Heart right ventricle (tissue), 16 donors: ENCODE data around the gene DCST1. TPM values are rescaled to one million over a fixed set of nuclear protein-coding genes. Genes with fewer than 3 reads are reported as not detected.

ENCODE experiments used
- ATAC-seq, 8 donors: fragments of 200-7000 bp; cut with Tn5 transposase; one replicate each; pipeline ENCODE4 v1.9.1; 2020; ENCODE audit warnings: mild to moderate bottlenecking in 8 of 8, moderate library complexity in 8 of 8, moderate number of reproducible peaks in 1 of 8
- DNase-seq, 2 donors: peaks; one replicate each; pipeline ENCODE4 v3.0.0-alpha.2; 2020
- H3K27ac ChIP-seq, 10 donors: fragments of 200-600 bp; sonication (generic) in 2 of 10; one replicate each; pipeline versions ENCODE4 v1.5.0 to v1.8.0; 2020 to 2022; ENCODE audit warnings: mild to moderate bottlenecking in 3 of 10
- H3K27me3 ChIP-seq, 7 donors: fragments of 200-600 bp; one replicate each; pipeline ENCODE4 v1.8.0; 2021 to 2022; ENCODE audit warnings: mild to moderate bottlenecking in 2 of 7
- H3K36me3 ChIP-seq, 9 donors: fragments of 200-600 bp; sonication (generic) in 1 of 9; one replicate each; pipeline versions ENCODE4 v1.5.0 to v1.8.0; 2020 to 2022; ENCODE audit warnings: mild to moderate bottlenecking in 2 of 9
- H3K4me1 ChIP-seq, 9 donors: fragments of 200-600 bp; sonication (generic) in 1 of 9; one replicate each; pipeline versions ENCODE4 v1.5.0 to v1.8.0; 2020 to 2022; ENCODE audit warnings: mild to moderate bottlenecking in 4 of 9
- H3K4me3 ChIP-seq, 10 donors: fragments of 200-600 bp; sonication (generic) in 2 of 10; one replicate each; pipeline versions ENCODE4 v1.5.0 to v1.8.0; 2020 to 2022; ENCODE audit warnings: mild to moderate bottlenecking in 7 of 10, moderate library complexity in 2 of 10
- H3K9me3 ChIP-seq, 11 donors: fragments of 200-600 bp in 10 of 11; sonication (generic) in 2 of 11; one replicate each; pipeline versions ENCODE4 v1.5.0 to v1.8.0; 2013 to 2022; ENCODE audit warnings: mild to moderate bottlenecking in 2 of 11, control low read depth in 1 of 11, moderate library complexity in 1 of 11
- CTCF ChIP-seq, 9 donors: fragments of 200-600 bp; sonication (generic) in 2 of 9; IDR thresholded peaks; one replicate each; pipeline versions ENCODE4 v1.5.0 to v1.8.0; 2021 to 2022; ENCODE audit warnings: antibody characterized with exemption in 9 of 9, mild to moderate bottlenecking in 5 of 9, moderate library complexity in 1 of 9
- WGBS, 2 donors: extraction: QIAGEN DNeasy Blood & Tissue Kit; methylation state at CpG; one replicate each; pipeline ENCODE4 v1.1.7; 2013; ENCODE audit warnings: inconsistent platforms in 1 of 2; 5-methylcytosine and 5-hydroxymethylcytosine counted together
- intact Hi-C, 10 donors: fragments of 100-400 bp; cut with DNase I; formaldehyde crosslinking; loops; one replicate each; pipeline versions ENCODE4 v1.11.1 to v1.14.2; 2022
- polyA plus RNA-seq, 2 donors: library from polyadenylated mRNA; stranded (reverse); fragments of 200-250 nt; gene quantifications; one replicate each; pipeline ENCODE4 v1.2.3, GENCODE V29; 2013
- total RNA-seq, 10 donors: library from RNA; stranded (reverse); fragmentation: NEBNext Ultra II Directional in 3 of 10; extraction: Animal tissue kit (Norgen Biotek cat#: 25700) in 3 of 10; gene quantifications; one replicate each; pipeline versions ENCODE4 v1.2.1 to v1.2.4, GENCODE V29; 2021 to 2023
- donor health status: Arrhythmogenic right ventricular cardiomyopathy.
- donor health status: ischemic (EF 13 %, LVEDD 7.1; RV severe dilation, severe dysfunction).
- donor health status: healthy with polysubstance abuse.
- donor health status: DM: no; HTN: yes; CAD: no.
- donor health status: DM: no; HTN: no; CAD: no.
- donor health status: ischemic (EF 25% LVEDD 6.9; RV normal size, moderate dysfunction).
- donor health status: ischemic (EF 25% LVEDD 5.7; RV mildly dilated, moderate dysfunction).
- donor health status: healthy.
- donor health status: DM: yes; HTN: yes; CAD: no.
- donor health status: Ischemic cardiomyopathy.
- donor health status: ischemic (EF 35%, LVEDD 5.7; RV mildly dilated, moderate dysfunction).
- donor health status: nonischemic (EF 11% LVEDD 7.7; RV severe dilation, severe dysfunction).
- donor health status: DM: yes; HTN: yes; CAD: no.
- donor health status: PGD.
- donor health status: ischemic (EF 29% LVEDD 5.4; RV normal size, mild dysfunction).
- donor health status: nonischemic (EF 23%, LVEDD 6.1; RV moderate dilation, normal function).

DCST1 gene
- total and polyA plus RNA-seq, 12 donors = 0.29 TPM; not detected in 11

- no peaks in the 10 kb centered on the region for H3K27me3 ChIP-seq
- no peaks in the 10 kb centered on the region for H3K9me3 ChIP-seq
- TF ChIP-seq CTCF (IDR thresholded peaks at IDR 0.05) = no peak
- H3K4me3 ChIP-seq = no peak overlapping the region
- 84 to 88% methylated on average over 3 of the region's 3 CpGs for WGBS, 2 donors
- intact Hi-C loops = no loop called here
- no peak overlapping the region for H3K27ac ChIP-seq
- H3K4me1 ChIP-seq = peaks cover 0 to 23% (median 2%) of the 10 kb centered on the region in 9 donors
- no peak for DNase-seq
- no peaks in the 10 kb centered on the region for H3K36me3 ChIP-seq
- peak in 1 of 8 donors; percentile 14 for ATAC-seq
Measured at GRCh38 chr1:155037043-155037442, 3.4 kb downstream of the DCST1 start.

GRCh38 chr1:155037851-155038441 is 4.3 kb downstream of the DCST1 start:
- ATAC-seq (no peak), DNase-seq (no peak)
- WGBS, 2 donors = 90 to 93% methylated on average over 6 of the region's 6 CpGs
- Histone ChIP-seq H3K27me3 (no peaks in the 10 kb centered on the region), H3K4me3 (no peak overlapping the region), H3K9me3 (no peaks in the 10 kb centered on the region), H3K4me1 (peaks cover 0 to 23% (median 2%) of the 10 kb centered on the region in 9 donors), H3K27ac (no peak overlapping the region), H3K36me3 (no peaks in the 10 kb centered on the region)
- intact Hi-C loops = no loop called here
- no peak for TF ChIP-seq CTCF (IDR thresholded peaks at IDR 0.05)

GRCh38 chr1:155038602-155039307 is 5.1 kb downstream of the DCST1 start:
- ATAC-seq = peak in 2 of 8 donors; percentile 41 to 55
- no peak overlapping the region for H3K27ac ChIP-seq

GRCh38 chr1:155039308-155039669 is 5.7 kb downstream of the DCST1 start:
- Histone ChIP-seq H3K36me3 (no peaks in the 10 kb centered on the region), H3K27me3 (no peaks in the 10 kb centered on the region), H3K27ac (no peak overlapping the region), H3K4me1 (peaks cover 0 to 24% (median 2%) of the 10 kb centered on the region in 9 donors), H3K4me3 (no peak overlapping the region), H3K9me3 (no peaks in the 10 kb centered on the region)
- no peak for TF ChIP-seq CTCF (IDR thresholded peaks at IDR 0.05)
- no peak for DNase-seq
- intact Hi-C loops = no loop called here
- WGBS, 2 donors = 79% methylated on average over 4 of the region's 4 CpGs
- ATAC-seq = no peak

More at GRCh38 chr1:155038602-155039307, 5.1 kb downstream of the DCST1 start:
- H3K4me1 ChIP-seq = peaks cover 0 to 23% (median 2%) of the 10 kb centered on the region in 9 donors
- no peaks in the 10 kb centered on the region for H3K36me3 ChIP-seq
- no peak for DNase-seq
- H3K4me3 ChIP-seq = no peak overlapping the region
- 49 to 55% methylated on average over 8 of the region's 8 CpGs for WGBS, 2 donors
- intact Hi-C loops = no loop called here
- H3K27me3 ChIP-seq = no peaks in the 10 kb centered on the region
- no peak for TF ChIP-seq CTCF (IDR thresholded peaks at IDR 0.05)
- H3K9me3 ChIP-seq = no peaks in the 10 kb centered on the region
